ENCODE results near the gene TCF15.

DNA sequence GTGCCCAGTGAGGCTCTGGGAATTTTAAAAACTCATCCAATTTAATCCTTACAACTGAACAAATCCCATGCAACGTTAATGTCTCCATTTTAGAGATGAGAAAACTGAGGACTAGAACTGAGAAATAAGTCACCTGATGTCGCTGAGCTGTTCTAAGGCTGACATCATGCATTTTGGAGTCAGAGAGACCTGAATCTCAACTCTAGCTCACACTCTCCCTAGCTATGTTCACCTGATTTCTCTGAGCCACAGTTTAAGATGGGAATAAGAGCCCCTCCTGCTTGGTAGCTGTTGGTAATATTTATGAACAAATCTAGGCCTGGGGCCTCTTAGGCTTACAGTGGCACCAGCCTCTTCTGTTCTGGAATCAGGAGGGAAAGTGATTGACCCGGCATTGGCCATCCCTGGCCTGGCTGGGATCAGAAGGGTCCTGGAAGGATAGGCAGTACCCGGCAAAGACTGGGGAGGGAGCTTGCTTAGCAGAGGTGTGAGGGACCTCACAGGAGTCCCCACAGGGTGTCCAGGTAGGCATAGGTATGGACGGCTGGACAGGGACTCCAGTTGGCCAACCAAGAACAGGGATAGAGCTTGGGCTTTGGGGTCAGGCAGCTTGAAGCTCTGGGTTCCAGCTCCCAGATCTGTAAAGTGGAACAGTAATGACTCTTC lies 47.7 kb downstream of the TCF15 start:
- TF ChIP-seq POLR2A (IDR thresholded peaks at IDR 0.05; ENCODE audit: control extremely low read depth in 1 of 2, low read depth in 2 of 2, low read length in 2 of 2) (no peak), SP2 (IDR thresholded peaks at IDR 0.05; ENCODE audit: low read length) (no peak), RNF2 (IDR thresholded peaks at IDR 0.05; ENCODE audit: borderline replicate concordance, low read depth, low read length, missing control alignments, poor library complexity, severe bottlenecking) (no peak), SIN3A (conservative IDR thresholded peaks at IDR 0.05 in 1 of 2, IDR thresholded peaks at IDR 0.05 in 1 of 2; ENCODE audit: low read depth in 1 of 2, low read length in 2 of 2) (no peak), EP300 (IDR thresholded peaks at IDR 0.05; ENCODE audit: borderline replicate concordance in 1 of 2, low read depth in 2 of 2, low read length in 2 of 2) (no peak), JUND (IDR thresholded peaks at IDR 0.05; ENCODE audit: low read length) (no peak), ZNF274 (IDR thresholded peaks at IDR 0.05; ENCODE audit: borderline replicate concordance, extremely low read depth, low read length) (no peak), EZH2 (IDR thresholded peaks at IDR 0.05; ENCODE audit: low read depth, low read length, severe bottlenecking) (no peak)
- TF ChIP-seq, protein P1, sequence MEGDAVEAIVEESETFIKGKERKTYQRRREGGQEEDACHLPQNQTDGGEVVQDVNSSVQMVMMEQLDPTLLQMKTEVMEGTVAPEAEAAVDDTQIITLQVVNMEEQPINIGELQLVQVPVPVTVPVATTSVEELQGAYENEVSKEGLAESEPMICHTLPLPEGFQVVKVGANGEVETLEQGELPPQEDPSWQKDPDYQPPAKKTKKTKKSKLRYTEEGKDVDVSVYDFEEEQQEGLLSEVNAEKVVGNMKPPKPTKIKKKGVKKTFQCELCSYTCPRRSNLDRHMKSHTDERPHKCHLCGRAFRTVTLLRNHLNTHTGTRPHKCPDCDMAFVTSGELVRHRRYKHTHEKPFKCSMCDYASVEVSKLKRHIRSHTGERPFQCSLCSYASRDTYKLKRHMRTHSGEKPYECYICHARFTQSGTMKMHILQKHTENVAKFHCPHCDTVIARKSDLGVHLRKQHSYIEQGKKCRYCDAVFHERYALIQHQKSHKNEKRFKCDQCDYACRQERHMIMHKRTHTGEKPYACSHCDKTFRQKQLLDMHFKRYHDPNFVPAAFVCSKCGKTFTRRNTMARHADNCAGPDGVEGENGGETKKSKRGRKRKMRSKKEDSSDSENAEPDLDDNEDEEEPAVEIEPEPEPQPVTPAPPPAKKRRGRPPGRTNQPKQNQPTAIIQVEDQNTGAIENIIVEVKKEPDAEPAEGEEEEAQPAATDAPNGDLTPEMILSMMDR (IDR thresholded peaks at IDR 0.05; ENCODE audit: control extremely low read depth in 1 of 3, insufficient read depth in 1 of 3, low read depth in 1 of 3, low read length in 3 of 3) = no peak

All from H1 (cell line).